Body of pancreas (tissue), 4 donors: ENCODE data around the gene ZG16B. TPM values are rescaled to one million over a fixed set of nuclear protein-coding genes. Genes with fewer than 3 reads are reported as not detected.

Experiments
- ATAC-seq: fragments of 150-250 bp; one replicate; pipeline ENCODE4 v1.9.1; 2016
- DNase-seq, 4 donors: peaks; one replicate each; pipeline ENCODE4 v3.0.0-alpha.2; 2019
- H3K27ac ChIP-seq, 4 donors: fragments of 200-600 bp; sonication (generic); 1 replicate in 3 of 4; 2 replicates in 1 of 4; pipeline versions ENCODE4 v1.5.1 to v1.6.1; 2016 to 2019; ENCODE audit warnings: mild to moderate bottlenecking in 1 of 4, mixed read lengths in 1 of 4, moderate library complexity in 1 of 4
- H3K27me3 ChIP-seq, 2 donors: fragments of 200-600 bp; sonication (generic); one replicate each; pipeline ENCODE4 v1.6.0; 2016; ENCODE audit warnings: mild to moderate bottlenecking in 1 of 2
- H3K36me3 ChIP-seq, 2 donors: fragments of 200-600 bp; sonication (generic); replicated peaks in 1 of 2; 2 replicates each; pipeline ENCODE4 v1.5.1; 2016; ENCODE audit warnings: low read depth in 2 of 2; ENCODE audit not compliant: insufficient read depth in 1 of 2
- H3K4me1 ChIP-seq: fragments of 200-600 bp; sonication (generic); one replicate; pipeline ENCODE4 v1.6.0; 2016
- H3K4me3 ChIP-seq, 2 donors: fragments of 200-600 bp; sonication (generic); 1 replicate in 1 of 2; 2 replicates in 1 of 2; pipeline ENCODE4 v1.5.1; 2016 to 2019
- H3K9me3 ChIP-seq, 3 donors: fragments of 200-600 bp; sonication (generic); 1 replicate in 2 of 3; 2 replicates in 1 of 3; pipeline ENCODE4 v1.5.1; 2016
- POLR2A ChIP-seq, 3 donors: fragments of 450-650 bp; IDR thresholded peaks; one replicate each; pipeline ENCODE4 v1.6.1; 2016; ENCODE audit warnings: antibody characterized with exemption in 3 of 3, mild to moderate bottlenecking in 2 of 3
- WGBS, 2 donors: methylation state at CpG; one replicate each; pipeline ENCODE4 v1.1.5; 2017; 5-methylcytosine and 5-hydroxymethylcytosine counted together
- intact Hi-C: fragments of 100-400 bp; cut with DNase I; formaldehyde crosslinking; loops from one replicate; pipeline ENCODE4 v1.15.1; 2023
- total RNA-seq, 2 donors: library from RNA; depleted of rRNA; stranded (reverse); fragments of >200 nt; gene quantifications; one replicate each; pipeline ENCODE4 v1.1.0, GENCODE V29; 2016
- TF ChIP-seq, protein P1 (sequence below), 7 experiments: fragments of 450-650 bp in 4 of 7; fragments of 200-600 bp in 3 of 7; sonication (generic) in 3 of 7; IDR thresholded peaks; one replicate each; pipeline ENCODE4 v1.5.1; 2016 to 2019; ENCODE audit warnings: antibody characterized with exemption in 7 of 7

Gene ZG16B
- total RNA-seq, 2 donors from 2014 or later: not detected

DNA sequence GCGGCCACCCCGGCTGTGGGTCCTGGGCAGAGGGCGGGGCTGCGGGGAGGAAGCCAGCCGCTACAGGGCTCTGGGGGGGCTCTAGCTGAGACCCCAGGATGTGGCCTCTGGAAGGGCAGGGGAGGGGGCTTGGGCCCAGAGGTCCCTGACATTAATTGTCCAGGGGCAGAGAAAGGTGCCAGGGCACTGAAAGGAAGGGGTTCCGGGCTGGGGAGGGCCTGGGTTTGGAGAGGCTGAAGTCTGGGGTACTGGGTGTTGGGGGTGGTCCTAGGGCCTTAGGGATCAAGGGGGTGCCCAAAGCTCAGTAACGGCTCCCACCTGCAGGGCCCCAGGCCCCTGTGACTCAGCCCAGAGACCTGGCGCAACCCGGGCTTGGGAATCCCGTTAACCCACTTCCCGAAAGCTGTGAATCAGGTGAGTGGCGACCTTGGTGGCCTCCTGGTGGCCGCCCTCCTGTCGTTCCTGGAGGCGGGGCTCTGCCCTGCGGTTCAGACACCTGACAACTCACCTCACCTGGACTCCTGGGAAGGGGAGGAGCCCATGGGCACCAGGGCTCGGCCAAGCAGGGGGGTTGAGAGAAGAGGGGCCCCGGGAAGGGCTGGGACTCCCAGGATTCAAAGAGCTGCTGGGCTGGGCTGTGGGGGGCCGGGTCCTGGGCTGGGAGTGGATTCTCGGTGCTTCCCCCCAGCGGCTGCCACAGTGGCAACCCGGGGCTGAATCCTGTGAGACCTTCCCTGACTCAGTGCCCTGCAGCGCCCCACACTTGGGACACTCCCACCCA, 28.3 kb downstream of the ZG16B start:
- peak; percentile 94 to 97 (median 96) for DNase-seq
- peaks cover 0 to 3% of the 10 kb centered on the region in 2 donors for H3K36me3 ChIP-seq
- H3K4me3 ChIP-seq: peak overlapping the region in 1 of 2 donors; percentile 2
- no peaks in the 10 kb centered on the region for H3K9me3 ChIP-seq
- WGBS, 2 donors: 4 to 7% methylated on average over 5 to 22 of the region's 23 CpGs
- TF ChIP-seq, protein P1, sequence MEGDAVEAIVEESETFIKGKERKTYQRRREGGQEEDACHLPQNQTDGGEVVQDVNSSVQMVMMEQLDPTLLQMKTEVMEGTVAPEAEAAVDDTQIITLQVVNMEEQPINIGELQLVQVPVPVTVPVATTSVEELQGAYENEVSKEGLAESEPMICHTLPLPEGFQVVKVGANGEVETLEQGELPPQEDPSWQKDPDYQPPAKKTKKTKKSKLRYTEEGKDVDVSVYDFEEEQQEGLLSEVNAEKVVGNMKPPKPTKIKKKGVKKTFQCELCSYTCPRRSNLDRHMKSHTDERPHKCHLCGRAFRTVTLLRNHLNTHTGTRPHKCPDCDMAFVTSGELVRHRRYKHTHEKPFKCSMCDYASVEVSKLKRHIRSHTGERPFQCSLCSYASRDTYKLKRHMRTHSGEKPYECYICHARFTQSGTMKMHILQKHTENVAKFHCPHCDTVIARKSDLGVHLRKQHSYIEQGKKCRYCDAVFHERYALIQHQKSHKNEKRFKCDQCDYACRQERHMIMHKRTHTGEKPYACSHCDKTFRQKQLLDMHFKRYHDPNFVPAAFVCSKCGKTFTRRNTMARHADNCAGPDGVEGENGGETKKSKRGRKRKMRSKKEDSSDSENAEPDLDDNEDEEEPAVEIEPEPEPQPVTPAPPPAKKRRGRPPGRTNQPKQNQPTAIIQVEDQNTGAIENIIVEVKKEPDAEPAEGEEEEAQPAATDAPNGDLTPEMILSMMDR (IDR thresholded peaks at IDR 0.05): peak; percentile 19 to 88 (median 70)
- peak; percentile 6 to 92 (median 84) for TF ChIP-seq POLR2A (IDR thresholded peaks at IDR 0.05)
- intact Hi-C loops: no loop called here
- peaks cover 28% of the 10 kb centered on the region for H3K4me1 ChIP-seq
- H3K27ac ChIP-seq: peak overlapping the region; percentile 87 to 99 (median 94)
- no peaks in the 10 kb centered on the region for H3K27me3 ChIP-seq
- peak; percentile 93 for ATAC-seq

DNA sequence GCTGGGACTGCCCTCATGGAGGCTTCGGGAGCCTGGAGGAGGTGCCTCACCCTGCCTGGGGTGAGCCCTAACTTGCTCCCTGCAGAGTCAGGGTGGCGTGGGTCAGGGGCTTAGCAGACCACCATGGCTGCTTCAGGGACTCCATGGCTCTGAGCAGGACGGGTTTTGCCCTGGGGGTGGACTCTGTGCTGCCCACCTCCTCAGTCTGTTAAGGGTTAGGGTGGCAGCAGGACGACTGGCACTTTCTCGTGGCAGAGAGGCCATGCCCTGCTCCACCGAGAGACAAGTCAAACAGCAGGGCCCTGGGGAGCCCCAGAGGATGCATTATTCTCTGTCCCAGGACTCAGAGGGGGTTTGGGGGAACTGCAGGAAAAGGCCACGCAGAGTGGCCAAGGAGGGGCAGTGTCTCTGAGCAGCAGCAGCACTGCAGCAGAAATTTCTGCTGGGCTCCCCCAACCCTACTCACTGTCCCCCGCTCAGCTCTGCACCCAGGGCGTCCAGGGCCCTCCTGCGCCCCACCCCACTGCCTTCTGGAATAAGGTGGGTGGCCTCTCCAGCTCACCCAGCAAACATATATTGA, 29.7 kb downstream of the ZG16B start:
- Histone ChIP-seq H3K27me3 (no peaks in the 10 kb centered on the region), H3K9me3 (no peaks in the 10 kb centered on the region), H3K36me3 (no peaks in the 10 kb centered on the region), H3K4me3 (no peak overlapping the region), H3K27ac (no peak overlapping the region), H3K4me1 (peaks cover 28% of the 10 kb centered on the region)
- intact Hi-C loops: no loop called here
- TF ChIP-seq, protein P1 (IDR thresholded peaks at IDR 0.05): no peak
- no peak for TF ChIP-seq POLR2A (IDR thresholded peaks at IDR 0.05)
- ATAC-seq (no peak), DNase-seq (no peak)
- 71% methylated on average over 10 of the region's 10 CpGs; no CpG with 5 or more reads in 1 of the 2 donors for WGBS, 2 donors

DNA sequence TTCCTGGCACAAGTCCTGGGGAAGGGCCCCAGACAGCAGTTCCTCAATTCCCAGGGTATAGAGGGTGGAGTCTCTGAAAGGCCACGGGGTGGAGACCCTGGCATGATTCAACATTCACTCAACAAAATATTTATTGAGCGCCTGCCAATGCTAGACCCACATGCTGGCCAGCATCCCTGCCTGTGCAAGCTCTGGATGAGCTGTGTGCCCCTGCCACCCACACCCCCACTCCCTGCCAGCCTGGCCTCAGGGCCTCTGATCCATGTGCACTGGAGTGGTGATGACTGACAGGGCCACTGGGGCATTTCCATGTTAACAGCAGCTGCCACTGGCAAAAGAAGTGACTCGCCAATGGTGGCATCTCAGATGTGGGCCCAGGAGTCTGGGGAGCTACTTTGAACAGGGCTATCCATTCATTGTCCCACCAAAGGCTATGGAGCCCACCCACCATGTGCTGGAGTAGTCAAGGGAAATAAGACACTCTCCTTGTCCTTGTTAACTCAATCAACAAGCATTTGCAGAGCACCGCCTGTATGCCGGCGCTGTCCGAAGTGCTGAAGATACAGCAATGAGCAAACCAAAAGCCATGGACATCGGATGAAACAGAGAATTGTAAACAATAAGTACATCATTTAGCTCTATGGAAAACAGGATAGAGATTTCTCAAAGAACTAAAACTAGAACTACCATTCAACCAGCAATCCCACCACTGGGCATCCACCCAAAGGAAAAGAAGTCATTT, 30.9 kb downstream of the ZG16B start:
- Histone ChIP-seq H3K27ac (no peak overlapping the region), H3K27me3 (no peaks in the 10 kb centered on the region), H3K4me1 (peaks cover 28% of the 10 kb centered on the region), H3K9me3 (no peaks in the 10 kb centered on the region), H3K4me3 (no peak overlapping the region), H3K36me3 (no peaks in the 10 kb centered on the region)
- 71 to 84% methylated on average over 7 to 8 of the region's 8 CpGs for WGBS, 2 donors
- no peak for DNase-seq
- ATAC-seq: no peak
- no peak for TF ChIP-seq POLR2A (IDR thresholded peaks at IDR 0.05)
- TF ChIP-seq, protein P1 (IDR thresholded peaks at IDR 0.05): no peak
- intact Hi-C loops: no loop called here

DNA sequence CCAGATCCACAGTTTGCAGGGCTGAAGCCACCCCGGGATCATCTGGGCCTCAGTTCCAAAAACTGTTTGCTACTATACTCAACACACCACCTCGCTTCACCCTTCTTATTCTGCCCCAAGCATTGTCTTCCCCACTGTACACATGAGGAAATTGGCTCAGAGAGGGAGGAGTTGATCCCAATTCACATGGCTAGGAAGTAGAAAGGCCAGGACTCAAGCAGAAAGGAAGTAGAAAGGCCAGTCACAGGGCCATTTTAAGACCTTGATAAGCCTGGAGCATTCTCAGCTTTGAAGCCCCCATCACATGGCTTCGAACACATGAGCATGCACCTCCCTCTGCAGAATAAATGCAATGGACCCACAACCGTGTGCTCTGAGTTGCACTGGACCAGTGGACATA, 35.5 kb downstream of the ZG16B start:
- intact Hi-C loops: no loop called here
- no peak for TF ChIP-seq POLR2A (IDR thresholded peaks at IDR 0.05)
- TF ChIP-seq, protein P1 (IDR thresholded peaks at IDR 0.05): no peak
- H3K36me3 ChIP-seq: no peaks in the 10 kb centered on the region
- 54 to 58% methylated on average over 4 of the region's 4 CpGs for WGBS, 2 donors
- H3K27ac ChIP-seq: no peak overlapping the region
- H3K27me3 ChIP-seq: no peaks in the 10 kb centered on the region
- no peak overlapping the region for H3K4me3 ChIP-seq
- no peak for ATAC-seq
- no peaks in the 10 kb centered on the region for H3K9me3 ChIP-seq
- no peak for DNase-seq
- peaks cover 13% of the 10 kb centered on the region for H3K4me1 ChIP-seq
